ENCODE results near the gene ABLIM1. TPM values are rescaled to one million over a fixed set of nuclear protein-coding genes. Genes with fewer than 3 reads are reported as not detected.

Gene ABLIM1
- total and polyA plus RNA-seq, 10 of the 15 experiments (the other 5 are each of a cell fraction or from before 2014, with no cell fraction given) = 14.2 to 50.5 (median 28.1) TPM

GRCh38 chr10:114408968-114409444 is 249.1 kb downstream of the ABLIM1 start:
- Histone ChIP-seq H2AFZ (ENCODE audit: control insufficient read depth, low read depth, low read length) (no peak overlapping the region), H3K79me2 (ENCODE audit: control insufficient read depth, insufficient read depth, low read length) (no peaks in the 10 kb centered on the region), H3K4me1 (ENCODE audit: control insufficient read depth, insufficient read depth, low read length) (peaks cover 8% of the 10 kb centered on the region), H3K27me3 (replicated peaks in 1 of 2; ENCODE audit: control insufficient read depth in 2 of 2, insufficient read depth in 2 of 2, low read length in 1 of 2) (no peaks in the 10 kb centered on the region), H3K9me3 (replicated peaks; ENCODE audit: control insufficient read depth, insufficient read depth, low read length) (no peaks in the 10 kb centered on the region), H3K36me3 (ENCODE audit: control insufficient read depth in 2 of 2, insufficient read depth in 2 of 2, low read length in 1 of 2) (no peaks in the 10 kb centered on the region), H3K9ac (ENCODE audit: control insufficient read depth, insufficient read depth, low read length) (no peak overlapping the region), H3K27ac (ENCODE audit: control insufficient read depth, insufficient read depth) (no peak overlapping the region), H3K4me3 (no peak overlapping the region), H3K4me2 (ENCODE audit: control insufficient read depth, insufficient read depth) (no peak overlapping the region), H4K20me1 (ENCODE audit: control insufficient read depth, insufficient read depth) (no peaks in the 10 kb centered on the region)
- no TSS peak for BruUV-seq (replicated peaks)
- in situ Hi-C loops (cut with MboI) = no loop called here
- ATAC-seq = peak; percentile 24
- ChIA-PET CTCF (interaction anchor here (1.1 to 2.7 kb wide), 3 partner anchors 42 to 105 kb away, joined by 3 to 11 read pairs (median 4); no protein-coding TSS in a partner anchor), SMC1A (ENCODE audit: uncharacterized antibody, unreplicated experiment) (interaction anchor here (0.6 to 2.6 kb wide), 3 partner anchors 12 to 553 kb away, joined by 3 to 11 read pairs (median 3); no protein-coding TSS in a partner anchor), RAD21 (ENCODE audit: unreplicated experiment) (interaction anchor here (1.0 to 1.8 kb wide), 4 partner anchors 11 to 105 kb away, joined by 3 to 7 read pairs (median 5); no protein-coding TSS in a partner anchor), POLR2A (no interaction called here)
- 46% methylated on average over 5 of the region's 5 CpGs for WGBS (ENCODE audit: insufficient coverage, insufficient replicate concordance, low lambda C conversion rate, missing lambda C conversion rate)
- TF ChIP-seq MXI1 (IDR thresholded peaks at IDR 0.05; ENCODE audit: low read depth, low read length) (no peak), ZBED1 (IDR thresholded peaks at IDR 0.05; ENCODE audit: borderline replicate concordance) (no peak), RAD51 (IDR thresholded peaks at IDR 0.05) (no peak), SREBF2 (IDR thresholded peaks at IDR 0.05; ENCODE audit: low read length) (no peak), MLLT1 (IDR thresholded peaks at IDR 0.05) (no peak), BHLHE40 (IDR thresholded peaks at IDR 0.05; ENCODE audit: borderline replicate concordance in 1 of 2, low read depth in 2 of 2, low read length in 1 of 2) (no peak), ZZZ3 (IDR thresholded peaks at IDR 0.05; ENCODE audit: control insufficient read depth, insufficient read length, low read depth) (no peak), NR2C2 (IDR thresholded peaks at IDR 0.05; ENCODE audit: borderline replicate concordance, control insufficient read depth, insufficient read length, low read depth) (no peak), GABPA (IDR thresholded peaks at IDR 0.05; ENCODE audit: low read depth) (no peak), FOXK2 (IDR thresholded peaks at IDR 0.05) (no peak), ZNF687 (IDR thresholded peaks at IDR 0.05) (no peak), E2F8 (IDR thresholded peaks at IDR 0.05; ENCODE audit: low read depth, partially characterized antibody) (no peak), MTA3 (IDR thresholded peaks at IDR 0.05; ENCODE audit: borderline replicate concordance, low read length) (no peak)
- DNase-seq (ENCODE audit: low read depth, low spot score) = no peak
- intact Hi-C loops (cut with micrococcal nuclease; ENCODE audit: unreplicated experiment) = no loop called here
- FAIRE-seq = no peak
